WI38 (cell line): ENCODE results near the gene FLOT2.
"Not testable (repeated sequence)": the region's sequence is repeated elsewhere in the genome, so short reads cannot be mapped to it uniquely, and the experiment has no call there.

Source experiments
- H3K4me3 ChIP-seq: 2 replicates; pipeline ENCODE4 v1.5.1; 2011; ENCODE audit warnings: low read depth, mild to moderate bottlenecking, control low read depth, low read length
- CTCF ChIP-seq: IDR thresholded peaks from 2 replicates; pipeline ENCODE4 v1.5.1; 2012; ENCODE audit warnings: low read depth, mild to moderate bottlenecking, control low read depth, low read length

Gene FLOT2

GRCh38 chr17:28849281-28849680 is 48.3 kb downstream of the FLOT2 start:
- H3K4me3 ChIP-seq = no peak overlapping the region
- no peak for TF ChIP-seq CTCF

- peak; percentile 18; the same call in 1 of the 2 replicates for TF ChIP-seq CTCF
These were observed 48.9 kb downstream of the FLOT2 start for GRCh38 chr17:28848667-28849066.

GRCh38 chr17:28846699-28847098 is 50.8 kb downstream of the FLOT2 start:
- H3K4me3 ChIP-seq = not testable (repeated sequence)

More at GRCh38 chr17:28848667-28849066, 48.9 kb downstream of the FLOT2 start:
- H3K4me3 ChIP-seq = not testable (repeated sequence)

- TF ChIP-seq CTCF = no peak
These were observed 51.3 kb downstream of the FLOT2 start for GRCh38 chr17:28846231-28846630.

GRCh38 chr17:28843816-28844148 is 53.8 kb downstream of the FLOT2 start:
- no peak overlapping the region for H3K4me3 ChIP-seq
- TF ChIP-seq CTCF = no peak

More at GRCh38 chr17:28846231-28846630, 51.3 kb downstream of the FLOT2 start:
- no peak overlapping the region for H3K4me3 ChIP-seq

- H3K4me3 ChIP-seq = peak within 1 kb of the TSS; percentile 79
- TF ChIP-seq CTCF = no peak
These were observed 55.1 kb downstream of the FLOT2 start, which contains the start of gene FAM222B for GRCh38 chr17:28842282-28843012. Gene FAM222B, minus strand, starts transcription at chr17:28842790. Its CDS starts 76,123 bp downstream, at chr17:28766667.

GRCh38 chr17:28841901-28842281 is 55.6 kb downstream of the FLOT2 start:
- H3K4me3 ChIP-seq = peak overlapping the region; percentile 79
- TF ChIP-seq CTCF = no peak

GRCh38 chr17:28839221-28839620 is 58.3 kb downstream of the FLOT2 start:
- no peak for TF ChIP-seq CTCF
- H3K4me3 ChIP-seq = no peak overlapping the region

- not testable (repeated sequence) for H3K4me3 ChIP-seq
These were observed 61.0 kb downstream of the FLOT2 start for GRCh38 chr17:28836541-28836940.
